DMS53 (cell line): Measurements from ENCODE around the gene HS3ST6.
"Not testable (repeated sequence)": the region's sequence is repeated elsewhere in the genome, so short reads cannot be mapped to it uniquely, and the experiment has no call there.

Experiments
- DNase-seq: peaks from one replicate; lab custom pipeline; 2025; lab: John Stamatoyannopoulos, UW

HS3ST6 gene

DNA sequence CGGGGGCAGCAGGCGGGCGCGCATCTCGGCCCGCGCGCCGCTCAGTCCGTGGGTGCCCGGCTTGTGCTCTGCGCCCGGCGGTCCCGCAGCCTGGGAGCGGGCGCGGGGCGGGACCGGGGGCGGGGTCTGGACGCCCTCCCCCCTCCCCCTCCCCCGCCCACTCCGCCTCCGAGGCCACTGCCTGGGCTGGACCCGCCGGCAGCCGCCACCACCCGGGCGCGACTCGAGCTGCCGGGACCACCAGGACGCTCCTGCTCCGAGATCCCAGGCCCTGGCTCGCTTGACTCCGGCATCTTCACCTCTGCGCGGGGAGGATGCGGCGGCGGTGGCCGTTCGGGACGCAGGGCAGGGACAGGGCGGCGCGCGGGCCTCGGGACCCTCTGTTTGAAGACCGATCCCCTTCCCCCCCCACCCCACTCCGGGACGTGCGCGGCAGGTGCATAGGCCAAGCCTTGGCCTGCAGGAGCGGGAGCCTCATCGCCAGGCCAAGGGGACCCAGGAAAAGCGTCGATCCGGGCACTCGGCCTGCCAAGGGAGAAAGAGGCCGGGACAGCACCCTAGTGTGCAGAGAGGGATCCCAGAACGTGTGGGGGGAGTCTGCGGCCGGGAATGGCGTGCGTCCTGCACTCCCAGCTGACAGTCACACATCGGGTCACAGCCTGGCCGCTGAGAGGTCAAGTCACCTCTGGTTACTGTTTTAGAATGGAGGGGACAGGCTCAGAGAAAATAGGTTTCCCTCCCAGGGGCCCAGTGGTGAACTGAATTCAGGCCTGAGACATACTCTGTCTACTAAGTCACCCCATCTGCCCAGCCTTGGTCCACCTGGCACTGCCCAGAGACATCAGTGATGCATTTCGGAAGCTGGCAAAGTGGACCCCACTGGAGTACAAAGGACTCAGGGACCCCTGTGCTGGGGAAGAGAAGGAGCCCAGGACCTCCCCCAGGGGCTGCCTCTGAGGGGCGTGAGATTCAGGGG, at the start of gene HS3ST6:
TSS of gene HS3ST6 (minus strand) at position 65 of the 976 bp plus-strand sequence. CDS start 92 bp downstream, outside the sequence.
- peak; percentile 50 for DNase-seq

DNA sequence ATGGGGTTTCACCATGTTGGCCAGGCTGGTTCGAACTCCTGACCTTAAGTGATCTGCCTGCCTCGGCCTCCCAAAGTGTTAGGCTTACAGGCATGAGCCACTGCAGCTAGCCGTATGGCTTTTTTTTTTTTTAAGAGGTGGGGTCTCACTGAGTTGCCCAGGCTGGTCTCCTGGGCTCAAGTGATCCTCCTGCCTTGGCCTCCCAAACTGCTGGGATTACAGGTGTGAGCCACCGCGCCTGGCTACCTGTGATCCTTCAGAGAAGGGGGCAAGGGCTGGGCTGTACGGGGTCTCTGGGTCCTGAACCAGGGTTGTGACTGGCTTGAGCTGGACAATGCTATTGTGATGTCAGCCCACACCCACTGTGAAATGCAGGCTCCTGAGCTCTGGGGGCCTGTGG, 48.2 kb upstream of the HS3ST6 start, which contains the start of gene RNF151:
TSS of gene RNF151 (plus strand) at position 397 of the 400 bp plus-strand sequence. CDS start 26 bp downstream, outside the sequence.
- no peak for DNase-seq

DNA sequence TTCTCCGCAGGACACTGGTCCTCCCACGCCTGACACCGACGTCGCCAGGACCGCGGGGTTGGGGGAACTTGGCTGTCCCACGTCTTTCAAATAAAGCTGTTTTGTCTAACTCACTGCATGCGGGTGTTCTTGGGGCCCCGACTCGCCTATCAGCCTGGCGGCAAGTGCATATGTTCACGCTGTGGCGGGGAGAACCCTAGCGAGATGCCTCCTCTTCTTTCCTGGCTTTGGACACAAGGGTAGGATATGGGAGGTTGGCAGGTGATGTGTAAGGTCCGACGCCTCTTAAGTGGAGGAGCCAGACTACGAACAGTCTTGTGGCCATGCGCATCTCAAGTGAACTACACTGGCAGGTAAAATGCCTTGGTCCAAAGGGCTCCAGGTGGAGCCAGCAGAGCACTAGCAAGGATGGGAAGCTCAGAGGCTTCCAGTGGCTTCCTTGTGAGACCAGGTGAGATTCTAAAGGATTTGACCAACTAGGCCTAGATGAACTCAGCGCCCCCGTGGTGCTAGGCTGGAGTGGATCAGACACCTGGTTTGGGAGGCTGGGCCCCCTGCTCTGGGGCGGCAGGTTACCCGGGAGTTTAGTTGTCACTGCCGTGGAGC, 47.3 kb upstream of the HS3ST6 start:
- DNase-seq: peak; percentile 45

DNA sequence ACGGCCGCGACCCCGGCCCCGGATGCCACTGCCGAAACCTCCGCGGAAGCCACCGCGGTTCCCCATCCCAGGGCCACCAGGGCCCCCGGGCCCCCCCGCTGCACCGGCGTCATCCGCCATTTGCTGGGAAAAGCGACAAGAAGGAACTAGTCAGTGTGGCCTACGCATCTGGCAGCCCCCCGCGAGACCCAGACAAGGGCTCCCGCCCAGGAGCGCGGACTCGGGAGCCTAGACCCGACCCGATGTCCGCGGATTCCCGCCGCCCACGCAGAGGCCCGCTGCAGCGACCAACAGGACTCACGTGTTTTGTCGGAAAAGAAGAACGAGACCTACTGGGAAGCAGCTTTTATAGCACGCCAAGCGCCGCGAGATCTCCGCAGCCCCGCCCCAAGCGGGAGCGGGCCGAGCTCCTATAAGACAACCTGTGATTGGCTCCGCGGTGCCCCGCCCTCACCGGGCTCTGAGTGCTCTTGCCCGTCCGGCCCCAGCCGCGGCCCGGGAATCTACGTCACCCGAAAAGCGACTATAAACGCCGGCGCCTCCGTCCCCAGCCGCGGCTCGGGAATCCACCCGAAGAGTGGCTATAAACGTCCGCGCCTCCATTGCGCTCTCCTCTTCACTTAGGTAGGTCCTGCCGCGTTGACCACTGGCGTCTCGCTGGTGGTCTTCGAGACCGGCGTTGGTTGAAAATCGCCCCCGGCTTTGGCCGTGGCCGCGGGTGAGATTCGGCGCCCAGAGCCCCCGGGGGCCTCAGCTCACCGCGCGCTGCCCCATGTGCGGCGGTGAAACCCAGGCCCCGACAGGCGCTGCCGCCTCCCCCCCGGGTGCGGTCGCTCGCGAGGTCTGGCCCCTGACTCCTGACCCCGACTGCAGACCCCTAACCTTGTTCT, 46.5 kb upstream of the HS3ST6 start, which contains the start of gene RPS2:
TSS of gene RPS2 (minus strand) at position 321 of the 890 bp plus-strand sequence. CDS start at position 120, 201 bp downstream.
- DNase-seq: peak; percentile 98

DNA sequence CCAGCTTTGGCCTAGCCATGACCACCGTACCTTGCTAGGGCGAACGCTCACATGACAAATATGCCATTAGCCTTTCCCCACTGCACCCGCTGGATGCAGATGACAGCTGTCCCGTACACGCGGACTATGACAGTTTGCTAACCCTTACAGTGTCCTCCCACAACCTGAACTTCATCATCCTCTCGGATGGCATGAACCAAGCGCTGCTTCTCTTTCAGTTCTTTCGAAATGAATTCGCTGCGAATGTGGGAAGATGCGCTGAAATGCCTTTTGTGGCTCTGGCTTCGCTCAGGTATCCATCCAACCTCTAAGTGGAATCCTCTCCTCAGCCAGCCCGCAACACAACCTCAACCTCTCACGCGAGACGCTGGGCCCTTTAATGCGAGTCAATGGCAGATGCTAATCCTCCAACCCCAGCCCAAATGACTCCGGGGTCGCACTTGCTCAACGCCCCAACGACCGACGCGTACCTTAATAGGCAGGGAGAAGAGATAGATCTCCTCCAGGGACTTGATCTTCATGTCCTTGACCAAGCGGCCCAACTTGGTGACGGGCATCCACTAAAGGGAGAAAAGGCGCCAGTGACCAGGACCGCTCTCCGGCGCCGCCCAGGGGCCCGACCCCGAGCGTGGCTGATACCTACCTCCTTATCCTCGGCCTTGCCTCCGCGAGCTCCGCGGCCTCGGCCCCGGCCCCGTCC, 45.7 kb upstream of the HS3ST6 start:
- DNase-seq: peak; percentile 59

DNA sequence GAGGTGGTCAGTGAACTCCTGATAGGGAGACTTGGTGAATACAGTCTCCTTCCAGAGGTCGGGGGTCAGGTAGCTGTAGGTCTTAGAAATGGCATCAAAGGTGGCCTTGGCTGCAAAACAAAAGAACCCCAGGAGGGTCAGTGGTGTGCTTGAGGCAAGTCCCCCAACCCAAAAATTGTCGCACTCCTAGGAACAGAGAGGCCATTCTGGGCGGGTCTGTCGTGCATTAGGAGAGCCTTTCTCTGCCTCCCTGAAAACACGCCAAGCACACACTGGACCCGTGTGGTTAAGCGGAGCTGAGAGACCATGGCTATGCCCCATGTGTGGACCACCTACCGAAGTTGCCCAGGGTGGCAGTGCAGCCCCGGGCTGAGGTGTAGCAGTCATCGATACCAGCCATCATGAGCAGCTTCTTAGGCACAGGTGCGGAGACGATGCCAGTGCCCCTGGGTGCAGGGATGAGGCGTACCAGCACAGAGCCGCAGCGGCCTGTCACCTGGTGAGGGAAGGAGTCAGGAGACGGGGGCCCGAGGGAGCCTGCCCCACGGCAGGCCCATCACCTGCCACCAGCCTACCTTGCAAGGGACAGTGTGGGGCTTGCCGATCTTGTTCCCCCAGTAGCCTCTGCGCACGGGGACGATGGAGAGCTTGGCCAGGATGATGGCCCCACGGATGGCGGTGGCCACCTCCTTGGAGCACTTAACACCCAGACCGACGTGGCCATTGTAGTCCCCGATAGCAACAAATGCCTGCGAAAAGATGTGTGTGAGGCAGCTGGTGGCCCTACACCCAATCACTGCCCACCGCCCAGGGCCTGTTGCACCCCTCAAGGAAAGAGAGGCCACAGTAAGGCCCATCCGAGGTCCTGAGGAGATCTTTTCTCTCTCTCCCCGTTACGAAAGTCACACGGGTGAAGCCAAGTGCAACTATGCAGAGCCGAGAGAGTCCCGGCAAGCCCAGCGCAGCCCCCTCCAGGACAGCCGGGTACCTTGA, 44.2 kb upstream of the HS3ST6 start:
- DNase-seq: not testable (repeated sequence)

DNA sequence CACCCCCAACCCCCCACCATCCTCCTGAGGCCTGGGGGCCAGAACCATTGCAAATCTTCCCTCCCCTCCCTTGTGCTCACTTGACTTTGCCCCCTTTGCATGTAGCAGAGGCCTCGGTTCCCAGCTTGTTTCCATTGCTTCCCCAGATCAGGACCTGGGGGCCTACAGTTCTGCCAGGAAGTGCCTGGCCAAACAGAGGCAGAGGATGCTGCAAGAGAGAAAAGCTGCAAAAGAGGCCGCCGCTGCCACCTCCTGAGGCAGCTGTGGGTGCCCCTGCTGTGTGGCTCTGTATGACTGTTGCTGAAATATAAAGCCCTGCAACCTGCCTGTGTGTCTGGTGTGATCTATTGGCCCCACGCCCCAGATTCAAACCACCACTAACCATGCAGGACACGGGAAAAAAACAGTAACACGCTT, 43.4 kb upstream of the HS3ST6 start:
- peak; percentile 66 for DNase-seq

DNA sequence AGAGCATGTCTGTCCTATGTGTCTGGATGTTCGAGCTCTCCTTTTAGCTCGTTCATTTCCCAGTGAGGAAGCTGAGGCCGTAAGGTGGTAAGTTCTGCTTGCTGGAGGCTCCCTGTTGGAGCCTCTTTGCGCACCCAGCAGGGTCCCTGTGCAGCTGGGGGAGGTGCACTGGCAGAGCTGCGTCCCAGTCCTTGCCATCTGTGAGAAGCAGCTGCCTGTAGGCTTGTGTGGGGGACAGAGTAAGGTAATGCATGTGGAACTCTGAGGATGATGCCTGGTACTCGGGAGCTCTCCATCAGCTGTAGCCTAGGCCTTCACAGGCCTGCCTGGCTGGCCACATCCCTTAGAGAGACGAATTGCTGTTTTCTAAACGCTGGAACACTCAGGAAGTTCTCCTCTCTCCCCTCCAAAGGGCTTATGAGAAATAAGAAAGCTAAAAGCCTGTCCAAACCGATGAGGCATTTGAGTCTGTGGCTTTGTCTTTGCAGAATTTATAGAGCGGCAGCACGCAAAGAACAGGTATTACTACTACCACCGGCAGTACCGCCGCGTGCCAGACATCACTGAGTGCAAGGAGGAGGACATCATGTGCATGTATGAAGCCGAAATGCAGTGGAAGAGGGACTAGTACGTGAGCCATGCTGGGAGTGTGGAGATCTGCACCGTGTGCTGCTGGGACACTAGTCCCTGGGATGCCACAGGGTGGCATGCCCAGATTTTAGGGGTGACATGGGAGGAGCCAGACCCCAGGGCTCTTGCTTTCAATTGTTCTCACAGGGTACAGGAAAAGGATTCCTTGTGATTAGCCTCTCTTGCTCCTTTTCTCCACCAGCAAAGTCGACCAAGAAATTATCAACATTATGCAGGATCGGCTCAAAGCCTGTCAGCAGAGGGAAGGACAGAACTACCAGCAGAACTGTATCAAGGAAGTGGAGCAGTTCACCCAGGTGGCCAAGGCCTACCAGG, 42.7 kb upstream of the HS3ST6 start:
- peak; percentile 83 for DNase-seq

DNA sequence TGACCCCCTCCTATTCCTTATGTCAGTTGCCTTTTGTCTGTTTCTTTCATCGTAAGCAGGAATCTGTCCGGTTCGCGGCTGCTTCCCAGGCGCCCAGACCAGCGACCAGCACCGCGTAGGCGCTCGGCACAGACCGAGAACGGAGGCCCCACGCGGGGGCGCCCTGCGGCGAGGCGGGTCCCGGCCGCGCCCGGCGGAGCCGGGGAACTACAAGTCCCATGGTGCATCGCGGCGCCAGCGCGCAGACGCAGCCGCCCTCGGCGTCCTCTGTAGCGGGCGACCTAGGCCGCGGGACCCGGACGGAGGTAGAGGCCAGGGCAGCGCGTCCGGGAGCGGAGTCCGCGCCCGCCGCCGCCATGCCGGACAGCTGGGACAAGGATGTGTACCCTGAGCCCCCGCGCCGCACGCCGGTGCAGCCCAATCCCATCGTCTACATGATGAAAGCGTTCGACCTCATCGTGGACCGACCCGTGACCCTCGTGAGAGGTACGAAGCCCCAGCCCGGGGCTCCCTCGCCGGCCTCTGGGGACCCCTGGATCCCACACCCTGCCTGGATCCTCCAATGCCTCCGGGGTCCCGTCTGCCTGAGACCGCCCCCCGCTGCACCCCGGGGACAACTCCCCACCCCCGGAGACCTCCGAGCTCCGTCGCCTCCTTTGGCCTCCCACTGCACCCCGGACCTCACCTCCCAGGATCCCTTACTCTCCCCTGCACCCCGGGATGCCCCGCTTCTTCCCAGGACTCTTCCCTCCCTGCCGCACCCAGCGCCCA, 41.2 kb upstream of the HS3ST6 start, which contains the start of gene NDUFB10:
TSS of gene NDUFB10 (plus strand) at position 270 of the 771 bp plus-strand sequence. CDS start at position 357, 87 bp downstream.
- peak; percentile 95 for DNase-seq

DNA sequence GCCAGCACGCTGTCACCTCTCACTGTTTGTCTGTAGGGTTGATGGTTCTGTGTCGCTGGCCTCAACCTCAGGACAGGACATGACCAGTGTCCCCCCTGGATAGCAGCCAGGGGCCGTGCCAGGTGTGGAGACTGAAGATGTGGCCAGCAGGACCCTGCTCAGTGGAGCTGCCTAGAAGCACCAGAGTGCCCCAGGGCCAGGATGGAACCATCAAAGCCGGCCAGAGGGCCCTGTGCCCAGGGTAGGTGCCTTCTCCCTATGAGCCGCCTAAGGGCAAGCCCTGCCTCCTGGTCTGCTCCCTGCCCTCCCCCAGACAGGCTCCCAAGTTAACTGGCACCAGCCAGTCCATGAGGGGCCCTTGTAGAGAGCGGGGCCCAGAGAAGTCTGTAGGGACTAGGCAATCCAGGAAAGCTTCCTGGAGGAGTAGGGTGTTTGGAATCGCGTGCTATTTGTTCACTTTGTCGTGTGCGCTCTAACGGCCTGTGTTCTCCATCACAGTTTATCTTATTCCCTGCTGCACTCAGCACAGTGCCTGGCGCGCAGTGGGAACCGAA, 40.6 kb upstream of the HS3ST6 start:
- DNase-seq: no peak

DNA sequence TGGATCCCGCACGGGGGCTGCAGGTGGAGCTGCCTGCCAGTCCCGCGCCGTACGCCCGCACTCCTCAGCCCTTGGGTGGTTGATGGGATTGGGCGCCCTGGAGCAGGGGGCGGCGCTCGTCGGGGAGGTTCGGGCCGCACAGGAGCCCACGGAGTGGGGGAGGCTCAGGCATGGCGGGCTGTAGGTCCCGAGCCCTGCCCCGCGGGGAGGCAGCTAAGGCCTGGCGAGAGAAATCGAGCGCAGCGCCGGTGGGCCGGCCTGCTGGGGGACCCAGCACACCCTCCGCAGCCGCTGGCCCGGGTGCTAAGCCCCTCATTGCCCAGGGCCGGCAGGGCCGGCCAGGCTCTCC, 39.9 kb upstream of the HS3ST6 start:
- DNase-seq: not testable (repeated sequence)

DNA sequence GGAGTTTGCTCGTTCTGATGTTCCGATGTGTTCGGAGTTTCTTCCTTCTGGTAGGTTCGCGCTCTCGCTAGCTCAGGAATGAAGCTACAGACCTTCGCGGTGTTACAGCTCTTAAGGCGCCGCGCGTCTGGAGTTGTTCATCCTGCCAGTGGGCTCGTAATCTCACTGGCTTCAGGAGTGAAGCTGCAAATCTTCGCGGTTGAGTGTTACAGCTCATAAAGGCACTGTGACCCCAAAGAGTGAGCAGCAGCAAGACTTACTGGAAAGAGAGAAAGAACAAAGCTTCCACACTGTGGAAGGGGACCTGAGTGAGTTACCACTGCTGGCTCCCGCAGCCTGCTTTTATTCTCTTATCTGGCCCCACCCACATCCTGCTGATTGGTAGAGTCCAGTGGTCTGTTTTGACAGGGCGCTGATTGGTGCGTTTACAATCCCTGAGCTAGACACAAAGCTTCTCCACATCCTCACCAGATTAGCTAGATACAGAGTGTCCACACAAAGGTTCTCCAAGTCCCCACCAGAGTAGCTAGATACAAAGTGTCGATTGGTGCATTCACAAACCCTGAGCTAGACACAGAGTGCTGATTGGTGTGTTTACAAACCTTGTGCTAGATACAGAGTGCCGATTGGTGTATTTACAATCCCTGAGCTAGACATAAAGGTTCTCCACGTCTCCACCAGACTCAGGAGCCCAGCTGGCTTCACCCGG, 39.4 kb upstream of the HS3ST6 start:
- not testable (repeated sequence) for DNase-seq

DNA sequence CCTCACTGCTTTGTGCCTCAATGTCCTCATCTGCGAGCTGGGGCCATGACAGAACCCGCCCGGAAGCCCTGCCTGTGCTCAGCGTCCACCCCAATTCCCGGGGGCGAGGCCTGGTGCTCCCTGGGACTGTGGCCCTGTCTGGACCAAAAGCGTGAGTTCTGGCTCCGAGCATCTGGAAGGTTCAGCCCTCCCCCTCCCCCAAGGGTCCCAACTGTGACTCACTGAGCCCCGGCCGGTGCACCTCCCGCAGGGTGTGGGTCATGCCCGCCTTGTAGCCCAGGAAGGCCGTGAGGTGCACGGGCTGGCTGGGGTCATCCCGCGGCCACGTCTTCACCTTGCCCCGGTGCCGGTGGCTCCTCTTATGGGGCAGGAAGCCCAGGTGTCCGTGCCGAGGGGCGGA, 35.5 kb upstream of the HS3ST6 start:
- no peak for DNase-seq

DNA sequence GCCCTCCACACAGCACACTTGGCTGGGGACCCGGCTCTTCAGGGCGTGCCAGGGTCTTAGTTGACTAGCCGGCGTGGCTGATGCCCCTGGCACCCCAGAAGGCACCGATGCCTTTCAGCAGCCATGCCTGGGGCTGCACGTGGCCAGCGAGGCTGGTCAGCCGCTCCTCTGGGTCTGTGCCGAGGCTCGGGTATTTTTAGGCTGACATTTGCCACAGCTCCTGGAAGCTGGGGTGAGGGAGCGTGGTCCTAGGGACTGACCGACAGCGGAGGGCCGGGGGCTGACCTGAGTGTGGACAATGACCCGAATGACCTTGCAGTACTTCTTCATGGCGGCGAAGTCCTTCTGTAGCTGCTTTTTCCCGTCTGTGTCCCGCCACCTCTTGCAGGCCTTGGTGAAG, 32.3 kb upstream of the HS3ST6 start:
- no peak for DNase-seq

DNA sequence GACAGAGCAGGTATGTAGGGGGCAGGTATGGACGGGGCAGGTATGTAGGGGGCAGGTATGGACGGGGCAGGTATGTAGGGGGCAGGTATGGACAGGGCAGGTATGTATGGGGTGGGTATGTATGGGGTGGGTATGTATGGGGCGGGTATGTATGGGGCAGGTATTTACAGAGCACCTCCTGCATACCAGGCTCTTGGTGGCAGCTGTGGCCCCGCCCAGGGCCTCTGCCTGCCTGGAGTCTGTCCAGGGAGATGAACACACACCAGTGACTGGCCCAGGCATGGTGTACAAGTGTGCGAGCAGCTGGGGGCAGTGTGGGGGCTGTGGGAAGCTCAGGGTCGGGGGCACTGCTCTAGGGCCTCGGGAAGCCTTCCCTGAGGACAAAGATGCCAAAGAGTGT, 31.8 kb upstream of the HS3ST6 start:
- no peak for DNase-seq

DNA sequence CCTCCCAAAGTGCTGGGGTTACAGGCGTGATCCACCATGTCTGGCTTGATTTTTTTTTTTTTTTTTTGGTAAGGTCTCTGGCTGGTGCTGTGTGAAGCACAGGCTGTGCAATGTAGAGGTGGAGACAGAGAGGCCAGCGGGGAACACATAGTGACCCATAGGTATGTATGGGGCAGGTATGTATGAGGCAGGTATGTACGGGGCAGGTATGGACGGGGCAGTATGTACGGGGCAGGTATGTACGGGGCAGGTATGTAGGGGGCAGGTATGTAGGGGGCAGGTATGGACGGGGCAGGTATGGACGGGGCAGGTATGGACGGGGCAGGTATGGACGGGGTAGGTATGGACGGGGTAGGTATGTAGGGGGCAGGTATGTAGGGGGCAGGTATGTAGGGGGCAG, 31.3 kb upstream of the HS3ST6 start:
- no peak for DNase-seq

DNA sequence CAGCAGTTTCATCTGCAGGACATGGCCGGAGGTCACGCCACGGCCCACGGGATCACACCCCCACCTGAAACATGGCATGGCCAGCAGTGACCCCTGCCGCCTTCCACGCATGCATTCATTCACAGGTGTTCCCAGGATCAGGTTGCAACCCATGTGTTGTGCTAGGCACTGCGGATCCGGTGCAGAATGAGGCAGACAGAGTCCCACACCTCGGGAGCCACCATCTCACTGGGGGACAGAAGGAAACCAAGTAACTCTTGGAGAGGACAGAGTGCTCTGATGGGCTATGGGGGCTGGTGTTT, 29.1 kb upstream of the HS3ST6 start:
- no peak for DNase-seq
